ENCODE measurements around the gene PDE4A. TPM values are rescaled to one million over a fixed set of nuclear protein-coding genes. Genes with fewer than 3 reads are reported as not detected.

PDE4A gene
- total RNA-seq, 4 donors from 2014 or later = 3.3 to 7.2 (median 5.1) TPM

- TF ChIP-seq POLR2A (IDR thresholded peaks at IDR 0.05) (no peak), CTCF (IDR thresholded peaks at IDR 0.05) (no peak)
- Histone ChIP-seq H3K27ac (no peak overlapping the region), H3K36me3 (no peaks in the 10 kb centered on the region), H3K9me3 (no peaks in the 10 kb centered on the region), H3K4me1 (peaks cover 0 to 51% (median 46%) of the 10 kb centered on the region in 4 donors), H3K4me3 (no peak overlapping the region), H3K27me3 (peaks cover 0 to 57% of the 10 kb centered on the region in 2 donors)
- DNase-seq = no peak
Observed at GRCh38 chr19:10422846-10423245, 2.5 kb downstream of the PDE4A start.

- Histone ChIP-seq H3K4me3 (peak overlapping the region; percentile 17 to 43 (median 36)), H3K27me3 (peaks cover 0 to 44% of the 10 kb centered on the region in 2 donors), H3K9me3 (no peaks in the 10 kb centered on the region), H3K27ac (peak overlapping the region; percentile 0 to 69 (median 52)), H3K36me3 (no peaks in the 10 kb centered on the region), H3K4me1 (peaks cover 0 to 49% (median 44%) of the 10 kb centered on the region in 4 donors)
- TF ChIP-seq CTCF (IDR thresholded peaks at IDR 0.05) = peak; percentile 68 to 94 (median 78)
- TF ChIP-seq POLR2A (IDR thresholded peaks at IDR 0.05) = no peak
- DNase-seq = peak; percentile 70 to 88 (median 88)
Observed at GRCh38 chr19:10424011-10424637, 3.8 kb downstream of the PDE4A start.

- Histone ChIP-seq H3K4me3 (no peak overlapping the region), H3K27me3 (peaks cover 0 to 15% of the 10 kb centered on the region in 2 donors), H3K36me3 (no peaks in the 10 kb centered on the region), H3K9me3 (no peaks in the 10 kb centered on the region), H3K4me1 (peaks cover 3 to 37% (median 35%) of the 10 kb centered on the region in 4 donors), H3K27ac (peak overlapping the region in 2 of 4 donors; percentile 46 to 64)
- no peak for TF ChIP-seq POLR2A (IDR thresholded peaks at IDR 0.05)
- TF ChIP-seq CTCF (IDR thresholded peaks at IDR 0.05) = no peak
- DNase-seq = no peak
Observed at GRCh38 chr19:10427169-10427568, 6.8 kb downstream of the PDE4A start.

- no peak for DNase-seq
- peaks cover 3 to 38% (median 37%) of the 10 kb centered on the region in 4 donors for H3K4me1 ChIP-seq
- peak overlapping the region in 2 of 4 donors; percentile 24 to 64 for H3K27ac ChIP-seq
Observed at GRCh38 chr19:10428996-10429381, 8.7 kb downstream of the PDE4A start.

GRCh38 chr19:10430505-10431253 is 10.3 kb downstream of the PDE4A start:
- H3K9me3 ChIP-seq = no peaks in the 10 kb centered on the region
- TF ChIP-seq CTCF (IDR thresholded peaks at IDR 0.05) = peak in 3 of 6 experiments; percentile 4 to 10 (median 7)
- TF ChIP-seq POLR2A (IDR thresholded peaks at IDR 0.05) = no peak
- H3K36me3 ChIP-seq = no peaks in the 10 kb centered on the region
- no peaks in the 10 kb centered on the region for H3K27me3 ChIP-seq
- H3K4me1 ChIP-seq = peaks cover 3 to 25% (median 21%) of the 10 kb centered on the region in 4 donors
- peak in 1 of 3 donors; percentile 68 for DNase-seq
- peak overlapping the region; percentile 75 to 87 (median 79) for H3K27ac ChIP-seq
- peak overlapping the region; percentile 54 to 64 (median 59) for H3K4me3 ChIP-seq

More at GRCh38 chr19:10428996-10429381, 8.7 kb downstream of the PDE4A start:
- no peak for TF ChIP-seq POLR2A (IDR thresholded peaks at IDR 0.05)
- no peak for TF ChIP-seq CTCF (IDR thresholded peaks at IDR 0.05)
- Histone ChIP-seq H3K4me3 (no peak overlapping the region), H3K9me3 (no peaks in the 10 kb centered on the region), H3K27me3 (peaks cover 0 to 10% of the 10 kb centered on the region in 2 donors), H3K36me3 (no peaks in the 10 kb centered on the region)
